ENCODE results near the gene ABI3BP.

ABI3BP gene

GRCh38 chr3:100838157-100838556, 155.1 kb downstream of the ABI3BP start:
- DNase-seq (ENCODE audit: low read depth, low spot score) = no peak

GRCh38 chr3:100836661-100837060, 156.6 kb downstream of the ABI3BP start:
- DNase-seq (ENCODE audit: low read depth, low spot score) = no peak

- no peak for DNase-seq (ENCODE audit: low read depth, low spot score)
These were observed 158.9 kb downstream of the ABI3BP start for GRCh38 chr3:100834332-100834731.

GRCh38 chr3:100833483-100833882, 159.7 kb downstream of the ABI3BP start:
- DNase-seq (ENCODE audit: low read depth, low spot score) = no peak

- DNase-seq (ENCODE audit: low read depth, low spot score) = no peak
These were observed 161.6 kb downstream of the ABI3BP start for GRCh38 chr3:100831629-100832028.

- DNase-seq (ENCODE audit: low read depth, low spot score) = no peak
These were observed 162.3 kb downstream of the ABI3BP start for GRCh38 chr3:100830931-100831330.

- DNase-seq (ENCODE audit: low read depth, low spot score) = no peak
These were observed 167.6 kb downstream of the ABI3BP start for GRCh38 chr3:100825574-100825973.

- no peak for DNase-seq (ENCODE audit: low read depth, low spot score)
These were observed 177.6 kb downstream of the ABI3BP start for GRCh38 chr3:100815583-100815982.

- no peak for DNase-seq (ENCODE audit: low read depth, low spot score)
These were observed 179.4 kb downstream of the ABI3BP start for GRCh38 chr3:100813828-100814227.

GRCh38 chr3:100811779-100812507, 181.3 kb downstream of the ABI3BP start:
- no peak for DNase-seq (ENCODE audit: low read depth, low spot score)

- DNase-seq (ENCODE audit: low read depth, low spot score) = no peak
These were observed 182.6 kb downstream of the ABI3BP start for GRCh38 chr3:100810671-100811070.

GRCh38 chr3:100804631-100805030, 188.6 kb downstream of the ABI3BP start:
- no peak for DNase-seq (ENCODE audit: low read depth, low spot score)

GRCh38 chr3:100803711-100804110, 189.5 kb downstream of the ABI3BP start:
- no peak for DNase-seq (ENCODE audit: low read depth, low spot score)

- no peak for DNase-seq (ENCODE audit: low read depth, low spot score)
These were observed 191.1 kb downstream of the ABI3BP start for GRCh38 chr3:100802126-100802525.

- DNase-seq (ENCODE audit: low read depth, low spot score) = no peak
These were observed 195.2 kb downstream of the ABI3BP start for GRCh38 chr3:100798012-100798411.

- DNase-seq (ENCODE audit: low read depth, low spot score) = no peak
These were observed 196.7 kb downstream of the ABI3BP start for GRCh38 chr3:100796556-100796955.

- no peak for DNase-seq (ENCODE audit: low read depth, low spot score)
These were observed 203.6 kb downstream of the ABI3BP start for GRCh38 chr3:100789579-100789978.

- DNase-seq (ENCODE audit: low read depth, low spot score) = no peak
These were observed 209.6 kb downstream of the ABI3BP start for GRCh38 chr3:100783619-100784018.

- no peak for DNase-seq (ENCODE audit: low read depth, low spot score)
These were observed 210.3 kb downstream of the ABI3BP start for GRCh38 chr3:100782906-100783305.

GRCh38 chr3:100782348-100782747, 210.9 kb downstream of the ABI3BP start:
- DNase-seq (ENCODE audit: low read depth, low spot score) = no peak

- DNase-seq (ENCODE audit: low read depth, low spot score) = no peak
These were observed 211.9 kb downstream of the ABI3BP start for GRCh38 chr3:100781301-100781700.

GRCh38 chr3:100780071-100780622, 213.1 kb downstream of the ABI3BP start:
- no peak for DNase-seq (ENCODE audit: low read depth, low spot score)

- no peak for DNase-seq (ENCODE audit: low read depth, low spot score)
These were observed 213.7 kb downstream of the ABI3BP start for GRCh38 chr3:100779480-100779879.

- DNase-seq (ENCODE audit: low read depth, low spot score) = no peak
These were observed 215.9 kb downstream of the ABI3BP start for GRCh38 chr3:100777271-100777670.

All from brain pericyte (primary cell).